Esophagus squamous epithelium (tissue), 5 donors: ENCODE data around the gene SCGB2A2. TPM values are rescaled to one million over a fixed set of nuclear protein-coding genes. Genes with fewer than 3 reads are reported as not detected.

Source experiments
- DNase-seq: peaks from one replicate; lab custom pipeline; 2025; lab: John Stamatoyannopoulos, UW
- H3K27ac ChIP-seq, 4 donors: fragments of 200-600 bp; sonication (generic); one replicate each; pipeline ENCODE4 v1.5.1; 2016 to 2019; ENCODE audit warnings: mild to moderate bottlenecking in 1 of 4
- H3K27me3 ChIP-seq, 4 donors: fragments of 200-600 bp; sonication (generic); 1 replicate in 3 of 4; 2 replicates in 1 of 4; pipeline versions ENCODE4 v1.5.1 to v1.6.0; 2017 to 2021; ENCODE audit warnings: antibody characterized with exemption in 1 of 4
- H3K36me3 ChIP-seq, 3 donors: fragments of 200-600 bp; sonication (generic); one replicate each; pipeline ENCODE4 v1.5.1; 2016 to 2019
- H3K4me1 ChIP-seq, 3 donors: fragments of 200-600 bp; sonication (generic); one replicate each; pipeline ENCODE4 v1.5.1; 2017 to 2019
- H3K4me3 ChIP-seq, 4 donors: fragments of 200-600 bp; sonication (generic); 1 replicate in 3 of 4; 2 replicates in 1 of 4; pipeline ENCODE4 v1.5.1; 2016 to 2019; ENCODE audit warnings: mild to moderate bottlenecking in 2 of 4, moderate library complexity in 1 of 4
- H3K9me3 ChIP-seq, 3 donors: fragments of 200-600 bp; sonication (generic); one replicate each; pipeline ENCODE4 v1.5.1; 2016 to 2019
- POLR2A ChIP-seq, 4 donors: fragments of 450-650 bp; IDR thresholded peaks; one replicate each; pipeline ENCODE4 v1.6.1; 2017; ENCODE audit warnings: antibody characterized with exemption in 4 of 4, mild to moderate bottlenecking in 4 of 4, moderate library complexity in 3 of 4
- WGBS, 2 donors: methylation state at CpG; one replicate each; pipeline ENCODE4 v1.1.5; 2018; 5-methylcytosine and 5-hydroxymethylcytosine counted together
- intact Hi-C: fragments of 100-400 bp; cut with DNase I; formaldehyde crosslinking; loops from one replicate; pipeline ENCODE4 v1.15.0; 2022
- total RNA-seq, 4 donors: library from RNA; depleted of rRNA; stranded (reverse); fragments of >200 nt; gene quantifications; one replicate each; pipeline ENCODE4 v1.1.0, GENCODE V29; 2016
- TF ChIP-seq, protein P1 (sequence below), 6 experiments: fragments of 450-650 bp in 4 of 6; fragments of 200-600 bp in 2 of 6; sonication (generic) in 2 of 6; IDR thresholded peaks; one replicate each; pipeline ENCODE4 v1.5.1; 2016 to 2019; ENCODE audit warnings: antibody characterized with exemption in 6 of 6, mild to moderate bottlenecking in 4 of 6, moderate library complexity in 4 of 6
- donor health status: DM: yes; HTN: yes; CAD: no.

SCGB2A2 gene
- total RNA-seq, 4 donors from 2014 or later, result 28.7 TPM; not detected in 3

DNA sequence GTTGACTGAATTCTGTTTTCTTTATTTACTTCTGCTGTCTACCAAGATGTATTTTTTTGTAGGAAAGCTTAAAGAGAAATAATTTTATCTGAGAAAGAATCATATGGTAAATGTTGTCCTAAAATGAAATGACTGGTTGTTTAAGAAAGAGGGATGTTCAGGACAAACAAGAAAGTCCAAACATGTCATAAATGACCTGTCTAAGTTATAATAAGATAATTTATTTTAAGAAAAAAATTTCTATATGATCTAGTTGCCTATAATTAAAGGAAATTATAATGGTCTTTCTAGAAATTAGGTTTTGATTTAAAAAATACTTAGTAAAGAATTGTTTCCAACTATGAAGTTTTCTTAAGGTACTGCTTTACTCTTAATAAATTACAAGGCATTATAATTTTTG, 10.5 kb downstream of the SCGB2A2 start:
- no peaks in the 10 kb centered on the region for H3K36me3 ChIP-seq
- H3K4me1 ChIP-seq, result no peaks in the 10 kb centered on the region
- intact Hi-C loops, result no loop called here
- H3K27ac ChIP-seq, result no peak overlapping the region
- DNase-seq, result no peak
- no peaks in the 10 kb centered on the region for H3K9me3 ChIP-seq
- peaks cover 0 to 11% (median 0%) of the 10 kb centered on the region in 4 donors for H3K27me3 ChIP-seq
- TF ChIP-seq POLR2A (IDR thresholded peaks at IDR 0.05), result no peak
- TF ChIP-seq, protein P1, sequence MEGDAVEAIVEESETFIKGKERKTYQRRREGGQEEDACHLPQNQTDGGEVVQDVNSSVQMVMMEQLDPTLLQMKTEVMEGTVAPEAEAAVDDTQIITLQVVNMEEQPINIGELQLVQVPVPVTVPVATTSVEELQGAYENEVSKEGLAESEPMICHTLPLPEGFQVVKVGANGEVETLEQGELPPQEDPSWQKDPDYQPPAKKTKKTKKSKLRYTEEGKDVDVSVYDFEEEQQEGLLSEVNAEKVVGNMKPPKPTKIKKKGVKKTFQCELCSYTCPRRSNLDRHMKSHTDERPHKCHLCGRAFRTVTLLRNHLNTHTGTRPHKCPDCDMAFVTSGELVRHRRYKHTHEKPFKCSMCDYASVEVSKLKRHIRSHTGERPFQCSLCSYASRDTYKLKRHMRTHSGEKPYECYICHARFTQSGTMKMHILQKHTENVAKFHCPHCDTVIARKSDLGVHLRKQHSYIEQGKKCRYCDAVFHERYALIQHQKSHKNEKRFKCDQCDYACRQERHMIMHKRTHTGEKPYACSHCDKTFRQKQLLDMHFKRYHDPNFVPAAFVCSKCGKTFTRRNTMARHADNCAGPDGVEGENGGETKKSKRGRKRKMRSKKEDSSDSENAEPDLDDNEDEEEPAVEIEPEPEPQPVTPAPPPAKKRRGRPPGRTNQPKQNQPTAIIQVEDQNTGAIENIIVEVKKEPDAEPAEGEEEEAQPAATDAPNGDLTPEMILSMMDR (IDR thresholded peaks at IDR 0.05), result no peak
- no peak overlapping the region for H3K4me3 ChIP-seq

GRCh38 chr11:62295504-62295903, 25.5 kb downstream of the SCGB2A2 start:
- WGBS, 2 donors, result 26 to 48% methylated on average over 2 of the region's 2 CpGs
- H3K36me3 ChIP-seq, result no peaks in the 10 kb centered on the region
- H3K4me3 ChIP-seq, result no peak overlapping the region
- H3K27ac ChIP-seq, result no peak overlapping the region
- intact Hi-C loops, result no loop called here
- H3K4me1 ChIP-seq, result no peaks in the 10 kb centered on the region
- H3K27me3 ChIP-seq, result peaks cover 0 to 46% (median 0%) of the 10 kb centered on the region in 4 donors
- no peaks in the 10 kb centered on the region for H3K9me3 ChIP-seq
- no peak for TF ChIP-seq POLR2A (IDR thresholded peaks at IDR 0.05)
- TF ChIP-seq, protein P1 (IDR thresholded peaks at IDR 0.05), result no peak
- no peak for DNase-seq

DNA sequence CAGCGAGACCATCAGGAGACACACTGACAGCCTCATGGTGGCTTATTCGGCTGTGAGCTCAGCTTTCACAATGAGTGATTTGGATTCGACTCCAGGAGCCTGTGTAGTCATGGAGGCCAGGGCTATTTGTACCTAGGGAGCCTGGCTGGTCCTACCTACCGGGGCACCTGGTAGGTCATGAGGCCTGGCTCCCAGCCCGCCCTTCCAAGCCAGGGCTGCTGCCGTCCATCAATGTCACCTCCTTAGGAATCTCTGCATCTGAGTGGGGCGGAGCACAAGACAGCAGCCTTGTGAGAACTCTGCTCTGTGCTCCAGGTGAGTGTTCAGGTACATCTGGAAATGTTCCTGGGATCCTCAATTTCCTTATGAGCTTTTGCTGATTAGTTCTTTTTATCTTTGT, 29.0 kb downstream of the SCGB2A2 start, which contains the start of gene SCGB1D4:
SCGB1D4 (minus strand) TSS at position 101 of the 400 bp plus-strand sequence; CDS start at position 36, 65 bp downstream.
- Histone ChIP-seq H3K4me3 (no peak within 1 kb of the TSS), H3K36me3 (no peaks in the 10 kb centered on the region), H3K4me1 (no peaks in the 10 kb centered on the region), H3K9me3 (no peaks in the 10 kb centered on the region), H3K27me3 (peaks cover 0 to 57% (median 0%) of the 10 kb centered on the region in 4 donors), H3K27ac (no peak within 1 kb of the TSS)
- WGBS, 2 donors, result 53 to 72% methylated on average over 2 to 7 of the region's 7 CpGs
- intact Hi-C loops, result no loop called here
- TF ChIP-seq, protein P1 (IDR thresholded peaks at IDR 0.05), result no peak
- TF ChIP-seq POLR2A (IDR thresholded peaks at IDR 0.05), result no peak
- no peak for DNase-seq

- peaks cover 0 to 52% (median 0%) of the 10 kb centered on the region in 4 donors for H3K27me3 ChIP-seq
- DNase-seq, result no peak
- H3K36me3 ChIP-seq, result no peaks in the 10 kb centered on the region
- H3K9me3 ChIP-seq, result peaks cover 0 to 13% (median 4%) of the 10 kb centered on the region in 3 donors
- H3K4me1 ChIP-seq, result no peaks in the 10 kb centered on the region
- 27 to 39% methylated on average over 3 to 5 of the region's 6 CpGs for WGBS, 2 donors
- TF ChIP-seq, protein P1 (IDR thresholded peaks at IDR 0.05), result no peak
- TF ChIP-seq POLR2A (IDR thresholded peaks at IDR 0.05), result no peak
- H3K4me3 ChIP-seq, result no peak overlapping the region
- no peak overlapping the region for H3K27ac ChIP-seq
- intact Hi-C loops, result no loop called here
These were observed 36.3 kb downstream of the SCGB2A2 start for GRCh38 chr11:62306227-62306626.

- Histone ChIP-seq H3K4me3 (no peak overlapping the region), H3K9me3 (peaks cover 0 to 13% (median 4%) of the 10 kb centered on the region in 3 donors), H3K27ac (no peak overlapping the region), H3K36me3 (no peaks in the 10 kb centered on the region), H3K4me1 (no peaks in the 10 kb centered on the region), H3K27me3 (peaks cover 0 to 60% (median 0%) of the 10 kb centered on the region in 4 donors)
- DNase-seq, result no peak
- intact Hi-C loops, result no loop called here
- TF ChIP-seq, protein P1 (IDR thresholded peaks at IDR 0.05), result no peak
- TF ChIP-seq POLR2A (IDR thresholded peaks at IDR 0.05), result no peak
These were observed 38.0 kb downstream of the SCGB2A2 start for GRCh38 chr11:62307950-62308349.
